GM18511 (cell line): ENCODE data around the gene CHPF.
A peak's percentile ranks its signal among the peaks of the same experiment; 100 is the strongest.

Source experiments
- ATAC-seq: cut with Tn5 transposase; IDR thresholded peaks from one replicate; pipeline ENCODE4 v1.9.1; 2021; ENCODE audit warnings: mild to moderate bottlenecking, moderate library complexity; ENCODE audit not compliant: unreplicated experiment

Gene CHPF

DNA sequence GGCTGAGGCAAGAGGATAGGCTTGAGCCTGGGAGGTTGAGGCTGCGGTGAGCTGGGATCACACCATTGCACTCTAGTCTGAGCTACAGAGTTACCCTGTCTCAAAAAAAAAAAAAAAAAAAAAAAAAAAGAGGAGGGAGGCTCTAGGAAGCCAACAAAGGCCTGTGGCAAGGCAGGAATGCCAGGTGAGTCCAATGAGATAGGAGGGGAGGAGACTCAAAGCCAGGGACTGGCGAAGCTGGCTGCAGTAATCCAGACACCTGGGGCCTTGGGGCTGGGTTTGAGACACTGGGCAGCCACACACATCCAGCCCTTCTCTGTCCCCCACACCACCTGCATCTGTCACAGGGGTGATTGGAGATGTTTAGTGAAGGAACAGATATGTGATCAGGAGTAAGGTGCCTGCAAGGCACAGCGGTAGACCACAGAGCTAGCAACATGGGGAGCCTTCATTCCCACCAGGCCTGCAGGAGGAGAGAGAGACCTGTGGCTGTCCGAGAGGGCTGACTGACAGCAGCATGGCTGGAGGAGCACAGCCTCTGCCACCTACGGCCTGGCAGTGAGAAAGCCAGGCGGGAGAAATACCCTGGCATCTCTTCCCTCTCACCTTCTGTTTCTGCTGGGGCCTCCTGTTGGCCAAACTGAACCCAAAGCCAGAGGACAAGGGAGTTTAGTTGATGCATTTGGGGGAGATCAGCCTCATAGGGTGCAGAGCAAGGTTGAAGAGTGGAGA, 9.5 kb downstream of the CHPF start:
- no peak for ATAC-seq

DNA sequence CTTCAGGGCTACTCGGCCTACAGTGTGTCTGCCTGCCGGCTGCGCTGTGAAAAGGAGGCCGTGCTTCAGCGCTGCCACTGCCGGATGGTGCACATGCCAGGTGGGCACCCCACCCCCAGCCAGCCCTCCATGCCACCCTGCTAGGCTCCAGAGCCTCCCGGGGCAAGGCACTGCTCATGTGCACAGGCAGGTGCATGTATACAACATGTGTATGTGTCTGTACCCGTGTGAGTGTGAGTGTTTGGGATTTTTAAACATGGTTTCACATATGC, 11.3 kb downstream of the CHPF start:
- no peak for ATAC-seq

DNA sequence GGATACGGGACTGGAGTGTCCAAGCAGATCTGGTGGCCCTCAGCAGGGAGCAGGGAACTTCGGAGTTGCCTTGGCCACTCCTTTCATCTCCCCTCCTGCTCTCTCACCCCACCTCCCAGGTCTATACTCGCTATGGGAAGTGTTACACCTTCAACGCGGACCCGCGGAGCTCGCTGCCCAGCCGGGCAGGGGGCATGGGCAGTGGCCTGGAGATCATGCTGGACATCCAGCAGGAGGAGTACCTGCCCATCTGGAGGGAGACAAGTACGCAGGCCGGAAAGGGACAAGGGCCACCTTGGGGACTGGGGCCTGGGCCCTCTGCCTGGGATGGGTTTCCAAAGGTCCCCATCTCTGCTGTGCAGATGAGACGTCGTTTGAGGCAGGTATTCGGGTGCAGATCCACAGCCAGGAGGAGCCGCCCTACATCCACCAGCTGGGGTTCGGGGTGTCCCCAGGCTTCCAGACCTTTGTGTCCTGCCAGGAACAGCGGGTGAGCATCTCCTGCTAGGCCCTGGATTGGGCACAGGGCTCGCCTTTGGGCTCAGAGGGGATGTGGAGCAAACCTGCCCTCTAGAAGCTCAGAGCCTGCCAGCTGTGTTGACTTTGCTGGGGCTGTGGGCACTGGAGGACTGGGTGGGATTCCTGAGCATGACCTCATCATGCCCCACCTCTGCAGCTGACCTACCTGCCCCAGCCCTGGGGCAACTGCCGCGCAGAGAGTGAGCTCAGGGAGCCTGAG, 11.8 kb downstream of the CHPF start:
- no peak for ATAC-seq

DNA sequence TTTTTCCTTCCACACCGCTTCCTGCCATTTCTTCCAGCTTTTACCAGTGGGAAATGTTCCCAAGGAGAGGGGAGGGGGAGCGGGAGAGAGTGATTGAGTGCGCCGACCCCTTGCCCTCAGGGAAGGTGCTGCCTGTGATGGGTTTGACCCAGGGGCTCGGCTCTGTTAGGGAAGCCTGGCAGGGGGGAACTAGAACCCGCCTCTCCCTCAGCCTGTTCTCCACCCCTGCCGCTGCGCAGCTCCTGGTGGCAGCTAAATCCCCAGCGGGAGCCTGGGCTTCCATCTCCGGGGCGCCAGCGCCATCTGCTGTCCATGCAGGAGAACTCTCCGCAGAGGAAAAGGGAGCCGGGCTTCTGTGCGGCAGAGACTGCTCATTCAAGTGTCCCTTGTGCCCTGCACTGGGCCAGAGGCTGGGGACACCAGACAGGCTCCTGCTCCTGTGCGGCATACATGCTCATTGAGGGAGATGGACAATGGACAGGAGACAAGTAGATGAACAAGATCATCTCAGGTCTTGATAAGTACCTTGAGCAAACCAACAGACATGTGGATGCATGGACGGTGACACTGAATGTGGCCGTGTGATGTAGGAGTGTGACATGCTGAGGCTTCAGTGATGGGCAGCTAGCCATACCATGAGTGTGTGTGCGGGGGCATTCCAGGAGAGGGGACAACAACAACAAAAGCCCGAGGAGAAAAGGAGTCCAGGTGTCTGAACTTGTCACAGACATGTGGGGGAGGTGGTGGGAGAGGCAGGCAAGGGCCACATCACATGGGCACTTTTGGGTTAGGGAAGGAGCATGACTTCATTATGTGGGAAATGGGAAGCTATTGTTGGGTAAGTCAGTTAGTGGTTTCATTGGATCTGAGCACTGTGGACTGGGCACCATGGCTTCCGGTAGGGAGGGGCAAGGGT, 13.3 kb downstream of the CHPF start:
- ATAC-seq: peak; percentile 89

DNA sequence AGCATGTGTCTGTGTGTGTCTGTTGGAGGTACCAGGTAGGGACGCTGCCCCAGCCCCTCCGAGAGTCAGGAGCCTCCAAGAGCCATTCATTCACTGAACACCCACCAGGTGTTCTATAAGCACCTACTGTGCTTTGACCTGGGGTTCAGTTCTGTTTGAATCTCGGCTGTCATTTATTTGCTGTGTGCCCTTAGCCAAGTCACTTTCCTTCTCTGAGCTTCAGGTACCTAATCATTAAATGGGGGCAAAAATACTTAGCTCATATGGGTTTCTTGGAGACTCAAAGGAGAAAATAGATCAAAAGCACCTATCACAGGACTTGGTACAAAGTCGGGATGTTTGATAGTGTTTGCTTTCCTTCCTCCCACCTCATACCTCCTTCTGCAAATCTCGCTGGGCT, 16.1 kb downstream of the CHPF start:
- no peak for ATAC-seq

DNA sequence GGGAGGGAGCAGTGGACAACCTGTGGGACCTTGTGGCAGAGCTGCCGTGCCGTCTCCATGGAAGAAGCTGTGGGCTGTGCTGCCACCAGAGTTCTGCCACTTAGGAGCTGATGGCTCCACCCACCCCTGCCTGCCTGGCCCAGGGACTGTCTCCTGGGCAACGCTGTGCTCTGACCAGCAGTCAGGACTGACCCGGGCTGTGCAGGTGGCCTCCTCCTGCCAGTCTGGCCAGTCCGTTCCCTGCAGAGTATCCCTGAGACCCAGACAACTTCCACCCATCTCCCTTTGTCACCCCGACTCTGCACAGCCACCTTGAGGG, 16.6 kb downstream of the CHPF start:
- ATAC-seq: no peak

DNA sequence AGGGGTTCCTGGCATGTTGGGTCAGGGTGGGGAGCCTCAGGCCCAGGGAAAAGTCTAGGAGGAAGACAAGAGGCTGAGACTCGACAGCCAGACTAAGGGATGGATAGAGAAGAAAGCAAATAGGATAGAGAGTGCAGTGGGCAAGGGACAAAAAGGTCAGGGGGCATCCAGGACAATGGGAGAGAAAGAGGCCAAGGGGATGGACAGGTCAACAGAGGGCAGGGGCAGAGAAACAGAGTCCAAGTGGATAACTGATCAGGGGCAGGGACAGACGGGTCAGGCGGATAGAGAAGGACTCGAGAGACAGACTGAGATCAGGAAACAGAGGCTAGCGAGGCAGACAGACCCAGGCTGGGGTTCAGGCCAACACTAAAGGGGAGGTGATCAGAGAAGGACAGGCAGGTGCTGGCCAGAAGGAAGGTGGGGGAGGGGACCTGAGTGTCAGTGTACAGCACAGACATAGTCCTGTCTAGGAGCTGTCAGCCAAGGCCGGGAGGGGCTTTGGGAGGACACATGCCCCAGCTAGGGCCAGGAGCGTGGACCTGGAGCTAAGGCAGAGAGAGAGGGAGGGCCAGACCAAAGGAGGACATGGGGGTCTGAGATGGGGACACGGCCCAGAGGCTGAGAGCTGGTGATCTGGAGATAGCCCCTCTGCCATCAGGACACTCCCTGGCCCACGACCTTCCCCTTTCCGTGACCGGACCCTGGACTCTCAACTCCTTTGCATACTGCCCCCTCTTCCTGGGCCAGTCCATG, 17.1 kb downstream of the CHPF start:
- ATAC-seq: no peak

DNA sequence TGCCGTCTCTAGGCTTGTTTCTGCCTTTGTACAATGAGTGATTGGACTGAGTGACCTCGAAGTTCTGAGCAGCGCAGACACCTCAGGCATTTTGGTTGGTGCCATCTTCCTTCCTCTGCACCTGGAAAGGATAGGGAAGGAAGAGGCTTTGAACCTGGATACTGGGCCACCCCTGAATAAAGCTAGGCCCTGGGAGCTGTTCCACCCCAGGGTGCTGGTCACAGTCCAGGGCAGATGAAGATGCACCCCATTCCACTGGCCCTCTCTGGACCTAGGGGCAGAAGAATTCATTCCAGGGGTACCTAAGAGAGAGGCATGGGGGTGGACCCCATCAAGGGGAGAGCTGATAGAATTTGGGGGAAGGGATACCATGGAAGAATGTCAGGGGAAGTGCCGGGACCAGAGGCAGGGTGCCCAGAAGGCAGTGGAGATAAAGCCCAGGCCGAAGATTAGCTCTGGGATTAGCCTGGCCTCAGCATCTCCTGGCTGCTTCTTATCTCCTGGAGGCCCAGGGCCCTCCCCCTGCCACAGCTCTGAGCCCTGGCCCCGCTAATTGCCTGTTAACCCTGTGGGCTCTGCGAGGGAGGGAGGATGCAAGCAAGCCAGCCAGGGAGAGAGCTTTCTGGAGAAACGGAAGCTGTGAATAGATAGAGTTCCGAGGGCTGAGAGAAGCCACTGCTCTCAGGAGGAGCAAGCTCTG, 17.9 kb downstream of the CHPF start:
- no peak for ATAC-seq

DNA sequence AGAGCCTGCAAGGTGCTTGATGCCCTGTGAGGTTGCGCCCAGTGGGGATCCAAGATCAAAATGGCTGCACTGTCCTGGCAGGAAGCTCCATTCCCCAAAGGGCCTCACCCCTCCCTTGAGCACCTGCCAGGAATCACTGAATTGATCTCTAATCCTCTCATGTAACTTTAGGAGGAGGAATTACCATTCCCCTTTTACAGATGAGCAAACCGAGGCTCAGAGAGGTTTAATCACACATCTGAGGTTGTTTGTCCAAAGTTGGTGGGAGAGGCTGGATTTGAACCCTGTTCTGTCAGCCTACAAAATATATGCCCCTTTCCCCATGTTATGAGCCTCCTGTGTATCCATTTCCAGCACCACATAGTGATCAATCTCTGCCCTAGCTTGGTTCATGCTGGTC, 18.8 kb downstream of the CHPF start:
- no peak for ATAC-seq

DNA sequence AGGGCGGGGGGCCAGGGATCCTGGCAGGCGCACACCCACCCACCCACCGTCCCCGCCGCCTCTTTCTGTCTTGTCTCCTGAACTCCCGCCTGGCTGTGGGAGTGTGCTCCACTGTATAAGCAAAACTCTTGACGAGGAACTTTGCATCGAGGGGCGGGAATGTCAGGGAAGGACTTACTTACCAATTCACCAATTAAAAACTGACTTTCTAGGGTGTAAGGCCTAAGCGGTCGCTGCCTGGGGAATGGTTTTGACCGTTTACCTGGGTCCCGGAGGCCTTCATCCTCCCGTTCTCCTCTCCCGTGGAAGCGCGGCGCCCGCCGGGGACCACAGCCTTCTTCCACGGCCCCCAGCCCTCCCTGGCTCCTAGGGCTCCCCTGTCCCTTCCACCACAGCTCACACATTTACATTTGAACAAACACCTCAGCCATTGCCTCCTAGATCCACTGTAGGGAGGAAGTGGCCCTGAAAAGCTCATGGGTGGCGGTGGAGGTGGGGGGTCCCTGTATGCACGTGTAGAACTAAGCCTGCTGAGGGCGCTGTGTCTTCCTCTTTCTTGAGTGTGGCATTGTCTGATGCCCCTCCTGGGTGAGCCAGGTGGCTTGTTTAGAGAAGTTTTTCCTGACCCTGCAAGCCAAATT, 20.5 kb downstream of the CHPF start:
- no peak for ATAC-seq

DNA sequence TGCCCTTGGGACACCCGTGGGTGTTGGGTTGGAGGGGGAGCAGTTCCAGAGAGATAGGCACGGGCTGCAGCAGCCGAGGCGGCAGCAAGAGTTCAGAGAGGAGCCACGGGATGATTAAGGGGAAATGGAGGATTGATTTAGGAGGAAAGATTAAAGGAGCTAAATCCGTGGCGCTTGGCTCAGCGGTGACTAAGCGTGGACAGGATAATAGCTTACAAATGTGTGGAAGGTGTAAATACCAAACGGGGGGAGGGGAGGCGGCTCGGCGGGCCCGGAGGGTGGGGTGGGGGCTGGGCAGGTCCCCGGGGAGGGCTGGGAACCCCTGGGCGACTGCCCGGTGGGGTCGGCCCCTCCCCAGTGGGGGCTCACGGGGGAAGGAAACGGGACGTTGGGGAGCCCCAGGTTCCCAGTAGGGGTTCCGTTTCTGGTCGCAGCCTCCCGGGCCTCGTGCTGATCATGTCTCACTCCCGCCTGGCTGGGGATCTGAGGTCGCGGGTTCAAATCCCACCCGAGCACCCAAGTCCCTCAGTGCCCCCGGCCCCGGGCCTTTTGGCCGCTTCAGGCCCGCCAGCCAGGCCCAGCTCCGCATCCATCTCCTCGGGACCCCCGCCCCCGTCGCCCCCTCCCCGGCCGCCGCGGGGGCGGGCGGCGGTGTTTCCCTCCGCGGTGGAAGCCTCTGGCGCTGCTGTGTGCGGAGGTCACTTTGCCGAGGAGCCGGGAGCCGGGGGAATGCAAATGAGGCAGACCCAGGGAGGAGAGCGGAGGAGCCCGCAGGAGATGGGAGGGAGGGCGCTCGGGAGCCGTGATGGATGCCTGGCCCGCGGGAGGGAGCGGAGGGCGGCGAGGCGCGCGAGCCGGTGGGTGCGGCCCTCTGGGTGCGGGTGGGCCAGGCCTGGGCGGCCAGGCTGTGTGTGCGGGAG, 21.2 kb downstream of the CHPF start:
- no peak for ATAC-seq

DNA sequence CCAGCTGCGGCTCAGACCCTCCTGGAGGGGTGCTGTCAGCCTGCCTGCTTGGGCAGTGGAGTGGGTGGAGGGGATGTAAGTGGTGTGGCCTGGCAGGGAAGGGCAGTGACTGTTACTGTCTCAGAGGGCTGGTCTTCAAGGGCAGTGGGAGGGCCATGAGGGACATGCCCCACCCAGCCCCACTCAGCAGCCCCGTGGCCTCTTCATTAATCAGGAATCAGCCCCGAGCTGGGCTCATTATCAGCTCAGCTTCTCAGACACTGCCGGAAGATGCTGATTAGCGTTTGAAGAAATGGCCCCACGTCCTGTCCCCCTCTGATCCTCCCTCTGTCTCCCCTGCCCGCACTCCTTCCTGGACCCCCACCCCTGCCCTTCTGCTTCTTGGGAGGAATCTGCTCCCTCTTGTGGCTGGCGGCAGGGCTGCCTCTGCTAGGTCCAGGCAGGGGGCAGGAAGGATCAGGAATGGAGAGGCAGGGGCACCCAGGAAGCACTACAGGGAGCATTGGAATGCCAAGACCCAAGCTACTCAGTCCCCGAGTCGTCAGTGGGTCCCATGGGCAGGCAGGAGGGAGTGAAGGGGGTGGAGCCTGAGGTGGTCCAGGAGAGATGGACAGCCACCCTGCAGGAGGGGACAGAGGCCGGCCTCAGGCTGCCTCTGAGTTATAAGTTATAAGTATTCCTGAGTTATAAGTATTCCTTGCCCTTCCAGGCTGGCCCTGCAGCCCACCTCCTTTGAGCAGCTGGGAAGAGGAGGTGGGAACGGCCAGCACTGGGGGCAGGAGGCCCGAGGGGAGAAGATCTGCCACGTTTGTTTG, 22.3 kb downstream of the CHPF start:
- ATAC-seq: no peak

DNA sequence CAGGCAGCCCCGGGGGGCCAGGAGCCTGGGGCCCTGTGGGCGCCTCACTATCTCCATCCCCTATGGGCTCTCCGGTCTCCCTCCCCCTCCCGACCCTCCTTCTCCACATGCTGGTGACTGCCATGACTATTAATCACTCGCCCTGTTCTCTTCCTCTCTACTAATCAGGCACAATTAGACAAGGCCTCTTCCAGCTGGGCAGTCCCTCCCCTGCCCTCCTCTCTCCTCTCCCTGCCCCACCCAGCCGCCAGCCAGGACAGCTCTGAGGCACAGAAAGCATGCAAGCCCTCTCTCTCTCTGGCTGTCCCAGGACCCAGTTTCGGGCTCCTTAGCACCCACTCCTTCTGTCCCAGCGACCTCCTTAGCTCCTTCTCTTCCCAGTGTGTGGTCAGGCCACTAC, 23.5 kb downstream of the CHPF start:
- no peak for ATAC-seq

DNA sequence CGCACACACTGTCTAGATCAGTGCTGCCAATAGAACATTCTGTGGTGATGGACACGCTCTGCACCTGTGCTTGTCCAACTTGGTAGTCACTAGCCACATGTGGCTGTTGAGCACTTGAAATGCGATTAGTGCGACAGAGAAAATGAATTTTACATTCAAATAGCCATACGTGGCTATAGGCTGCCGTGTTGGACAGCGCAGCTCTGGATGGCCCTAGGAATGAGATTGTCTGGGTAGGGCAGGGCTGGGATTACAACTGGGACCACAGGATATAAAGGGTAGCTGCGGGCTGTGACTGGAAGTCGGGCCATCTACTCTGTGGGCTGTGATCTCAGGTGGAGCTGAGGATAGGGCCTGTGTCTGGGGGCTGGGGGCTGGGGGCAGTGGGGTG, 24.1 kb downstream of the CHPF start:
- ATAC-seq: no peak

DNA sequence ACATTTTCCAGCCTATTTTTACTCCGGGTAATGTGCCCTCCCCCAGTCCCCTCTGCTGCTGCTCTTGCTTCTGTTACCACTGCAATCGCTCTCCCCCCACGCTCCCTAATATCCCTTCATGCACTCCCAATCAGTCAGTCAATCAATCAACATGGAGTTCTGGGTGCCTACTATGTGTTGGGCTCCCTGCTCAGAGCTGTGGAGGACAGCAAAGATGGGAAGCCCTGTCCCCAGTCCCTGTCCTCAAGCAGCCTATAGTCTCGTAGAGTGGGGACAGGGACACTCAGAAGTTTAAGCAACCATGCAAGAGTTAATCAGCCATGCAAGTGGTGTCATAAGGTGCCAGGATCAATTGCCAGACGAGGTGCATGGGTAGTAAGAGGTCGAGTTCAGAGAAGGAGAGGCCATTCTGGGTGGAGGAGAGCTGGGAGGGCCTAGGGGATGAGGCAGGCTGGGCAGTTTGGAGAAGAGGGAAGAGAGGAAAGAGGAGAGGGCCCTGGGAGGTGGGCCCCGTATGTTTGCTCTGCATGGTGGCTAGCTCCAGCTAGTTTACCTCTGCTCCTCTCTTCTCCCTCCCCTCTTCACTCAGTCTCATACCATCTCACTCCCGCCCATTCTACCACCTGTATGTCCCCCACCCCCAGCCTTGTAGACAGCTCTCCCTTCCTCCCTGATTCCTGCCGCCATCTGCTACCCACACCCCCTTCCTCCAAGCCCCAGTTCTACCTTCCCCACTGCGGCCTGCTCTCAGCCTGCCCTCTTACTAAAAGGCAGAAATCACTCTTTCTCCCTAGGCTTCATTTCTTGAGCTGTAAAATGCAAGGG, 25.4 kb downstream of the CHPF start:
- ATAC-seq: no peak

DNA sequence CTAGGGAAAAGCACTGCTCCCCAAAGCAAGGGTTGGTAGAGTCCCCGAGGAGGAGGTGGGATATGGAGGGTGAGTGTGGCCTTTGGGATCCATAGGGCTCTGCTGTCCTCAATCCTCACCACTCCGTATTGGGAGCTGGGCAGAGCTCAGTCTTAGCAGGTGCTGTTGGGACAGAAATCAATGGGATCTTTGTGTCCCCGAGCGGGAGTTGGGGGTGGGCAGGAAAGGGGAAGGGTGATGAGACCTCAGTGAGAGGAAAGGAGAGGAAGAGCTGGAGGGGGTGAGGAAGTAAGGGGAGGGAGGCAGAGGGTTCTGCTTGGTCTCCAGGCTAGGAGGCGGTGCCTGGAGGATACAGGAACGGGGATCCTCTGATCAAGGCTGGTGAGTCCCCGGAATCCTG, 26.7 kb downstream of the CHPF start:
- ATAC-seq: no peak

DNA sequence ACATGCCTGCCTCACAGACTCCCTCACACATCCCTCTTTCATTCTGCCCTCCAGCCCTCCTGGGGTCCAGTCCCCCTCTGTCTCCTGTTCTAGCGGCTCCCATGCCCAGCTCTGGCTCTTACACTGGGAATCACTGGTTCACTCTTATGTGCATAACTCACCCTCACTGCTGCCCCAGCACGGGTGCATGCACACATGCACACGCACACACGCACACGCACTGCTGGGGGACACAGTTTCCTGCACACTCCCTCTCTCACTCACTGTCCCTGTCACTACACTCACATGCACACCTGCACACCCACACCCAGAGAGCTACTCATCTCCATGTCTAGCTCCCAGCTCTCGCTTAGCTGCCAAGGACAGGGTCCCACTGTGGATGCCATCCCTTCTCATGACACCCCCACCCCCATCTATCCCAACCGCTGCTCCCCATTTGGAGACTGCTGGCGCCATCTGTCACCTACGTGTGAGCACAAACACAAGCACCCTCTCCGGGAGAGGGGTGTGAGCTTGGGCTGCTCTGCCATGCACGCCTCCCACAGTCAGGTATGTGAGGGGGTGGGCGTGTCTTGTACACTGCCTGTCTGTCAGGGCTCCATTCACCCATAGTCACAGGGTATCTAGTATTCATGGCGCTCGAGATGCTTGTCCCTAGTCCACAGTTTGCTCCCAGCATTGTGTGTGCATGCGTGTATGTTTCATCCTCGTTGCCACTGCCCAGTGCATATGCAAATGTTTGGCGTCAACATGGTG, 27.6 kb downstream of the CHPF start:
- ATAC-seq: no peak
